ENCODE results near the gene C16orf90.
"Not testable (repeated sequence)": the region's sequence is repeated elsewhere in the genome, so short reads cannot be mapped to it uniquely, and the experiment has no call there.

DNA sequence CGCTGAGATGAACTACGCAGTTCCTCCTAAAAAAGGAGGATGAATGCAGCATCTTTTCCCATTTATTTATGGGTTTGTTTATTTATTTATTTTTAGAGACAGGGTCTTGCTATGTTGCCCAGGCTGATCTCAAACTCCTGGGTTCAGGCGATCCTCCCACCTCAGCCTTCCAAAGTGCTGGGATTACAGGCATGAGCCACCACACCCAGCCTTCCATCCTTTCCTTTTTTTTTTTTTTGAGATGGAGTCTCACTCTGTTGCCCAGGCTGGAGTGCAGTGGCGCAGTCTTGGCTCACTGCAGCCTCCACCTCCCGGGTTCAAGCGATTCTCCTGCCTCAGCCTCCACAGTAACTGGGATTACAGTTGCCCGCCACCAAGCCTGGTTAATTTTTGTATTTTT, 20.4 kb downstream of the C16orf90 start:
- not testable (repeated sequence) for TF ChIP-seq GABPA (IDR thresholded peaks at IDR 0.05 in 1 of 2, conservative IDR thresholded peaks at IDR 0.05 in 1 of 2); JUND (IDR thresholded peaks at IDR 0.05); YY1 (IDR thresholded peaks at IDR 0.05); RXRA (IDR thresholded peaks at IDR 0.05); HNF4A (conservative IDR thresholded peaks at IDR 0.05); SP1 (IDR thresholded peaks at IDR 0.05); EGR1 (IDR thresholded peaks at IDR 0.05; ENCODE audit: low read depth in 2 of 2); NR2F2 (IDR thresholded peaks at IDR 0.05); RAD21 (IDR thresholded peaks at IDR 0.05)
- TF ChIP-seq, protein P1, sequence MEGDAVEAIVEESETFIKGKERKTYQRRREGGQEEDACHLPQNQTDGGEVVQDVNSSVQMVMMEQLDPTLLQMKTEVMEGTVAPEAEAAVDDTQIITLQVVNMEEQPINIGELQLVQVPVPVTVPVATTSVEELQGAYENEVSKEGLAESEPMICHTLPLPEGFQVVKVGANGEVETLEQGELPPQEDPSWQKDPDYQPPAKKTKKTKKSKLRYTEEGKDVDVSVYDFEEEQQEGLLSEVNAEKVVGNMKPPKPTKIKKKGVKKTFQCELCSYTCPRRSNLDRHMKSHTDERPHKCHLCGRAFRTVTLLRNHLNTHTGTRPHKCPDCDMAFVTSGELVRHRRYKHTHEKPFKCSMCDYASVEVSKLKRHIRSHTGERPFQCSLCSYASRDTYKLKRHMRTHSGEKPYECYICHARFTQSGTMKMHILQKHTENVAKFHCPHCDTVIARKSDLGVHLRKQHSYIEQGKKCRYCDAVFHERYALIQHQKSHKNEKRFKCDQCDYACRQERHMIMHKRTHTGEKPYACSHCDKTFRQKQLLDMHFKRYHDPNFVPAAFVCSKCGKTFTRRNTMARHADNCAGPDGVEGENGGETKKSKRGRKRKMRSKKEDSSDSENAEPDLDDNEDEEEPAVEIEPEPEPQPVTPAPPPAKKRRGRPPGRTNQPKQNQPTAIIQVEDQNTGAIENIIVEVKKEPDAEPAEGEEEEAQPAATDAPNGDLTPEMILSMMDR (IDR thresholded peaks at IDR 0.05; ENCODE audit: low read depth, low read length, missing input control): not testable (repeated sequence)
- TF ChIP-seq, protein P2, sequence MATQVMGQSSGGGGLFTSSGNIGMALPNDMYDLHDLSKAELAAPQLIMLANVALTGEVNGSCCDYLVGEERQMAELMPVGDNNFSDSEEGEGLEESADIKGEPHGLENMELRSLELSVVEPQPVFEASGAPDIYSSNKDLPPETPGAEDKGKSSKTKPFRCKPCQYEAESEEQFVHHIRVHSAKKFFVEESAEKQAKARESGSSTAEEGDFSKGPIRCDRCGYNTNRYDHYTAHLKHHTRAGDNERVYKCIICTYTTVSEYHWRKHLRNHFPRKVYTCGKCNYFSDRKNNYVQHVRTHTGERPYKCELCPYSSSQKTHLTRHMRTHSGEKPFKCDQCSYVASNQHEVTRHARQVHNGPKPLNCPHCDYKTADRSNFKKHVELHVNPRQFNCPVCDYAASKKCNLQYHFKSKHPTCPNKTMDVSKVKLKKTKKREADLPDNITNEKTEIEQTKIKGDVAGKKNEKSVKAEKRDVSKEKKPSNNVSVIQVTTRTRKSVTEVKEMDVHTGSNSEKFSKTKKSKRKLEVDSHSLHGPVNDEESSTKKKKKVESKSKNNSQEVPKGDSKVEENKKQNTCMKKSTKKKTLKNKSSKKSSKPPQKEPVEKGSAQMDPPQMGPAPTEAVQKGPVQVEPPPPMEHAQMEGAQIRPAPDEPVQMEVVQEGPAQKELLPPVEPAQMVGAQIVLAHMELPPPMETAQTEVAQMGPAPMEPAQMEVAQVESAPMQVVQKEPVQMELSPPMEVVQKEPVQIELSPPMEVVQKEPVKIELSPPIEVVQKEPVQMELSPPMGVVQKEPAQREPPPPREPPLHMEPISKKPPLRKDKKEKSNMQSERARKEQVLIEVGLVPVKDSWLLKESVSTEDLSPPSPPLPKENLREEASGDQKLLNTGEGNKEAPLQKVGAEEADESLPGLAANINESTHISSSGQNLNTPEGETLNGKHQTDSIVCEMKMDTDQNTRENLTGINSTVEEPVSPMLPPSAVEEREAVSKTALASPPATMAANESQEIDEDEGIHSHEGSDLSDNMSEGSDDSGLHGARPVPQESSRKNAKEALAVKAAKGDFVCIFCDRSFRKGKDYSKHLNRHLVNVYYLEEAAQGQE (IDR thresholded peaks at IDR 0.05): not testable (repeated sequence)
- TF ChIP-seq, protein P3, sequence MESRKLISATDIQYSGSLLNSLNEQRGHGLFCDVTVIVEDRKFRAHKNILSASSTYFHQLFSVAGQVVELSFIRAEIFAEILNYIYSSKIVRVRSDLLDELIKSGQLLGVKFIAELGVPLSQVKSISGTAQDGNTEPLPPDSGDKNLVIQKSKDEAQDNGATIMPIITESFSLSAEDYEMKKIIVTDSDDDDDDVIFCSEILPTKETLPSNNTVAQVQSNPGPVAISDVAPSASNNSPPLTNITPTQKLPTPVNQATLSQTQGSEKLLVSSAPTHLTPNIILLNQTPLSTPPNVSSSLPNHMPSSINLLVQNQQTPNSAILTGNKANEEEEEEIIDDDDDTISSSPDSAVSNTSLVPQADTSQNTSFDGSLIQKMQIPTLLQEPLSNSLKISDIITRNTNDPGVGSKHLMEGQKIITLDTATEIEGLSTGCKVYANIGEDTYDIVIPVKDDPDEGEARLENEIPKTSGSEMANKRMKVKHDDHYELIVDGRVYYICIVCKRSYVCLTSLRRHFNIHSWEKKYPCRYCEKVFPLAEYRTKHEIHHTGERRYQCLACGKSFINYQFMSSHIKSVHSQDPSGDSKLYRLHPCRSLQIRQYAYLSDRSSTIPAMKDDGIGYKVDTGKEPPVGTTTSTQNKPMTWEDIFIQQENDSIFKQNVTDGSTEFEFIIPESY (IDR thresholded peaks at IDR 0.05): not testable (repeated sequence)
- TF ChIP-seq, protein P4, sequence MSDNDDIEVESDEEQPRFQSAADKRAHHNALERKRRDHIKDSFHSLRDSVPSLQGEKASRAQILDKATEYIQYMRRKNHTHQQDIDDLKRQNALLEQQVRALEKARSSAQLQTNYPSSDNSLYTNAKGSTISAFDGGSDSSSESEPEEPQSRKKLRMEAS (IDR thresholded peaks at IDR 0.05): not testable (repeated sequence)

Data from liver (tissue), 3 donors.